H1 (cell line): Measurements from ENCODE around the gene SH3BP5. TPM values are rescaled to one million over a fixed set of nuclear protein-coding genes. Genes with fewer than 3 reads are reported as not detected.

Experiments used
- CTCF ChIA-PET: fragments of 300-600 bp; sonication (Branson Sonifier 250); formaldehyde crosslinking; loops from one replicate; lab custom pipeline; 2021; ENCODE audit not compliant: partially characterized antibody; lab: Charles Lee
- POLR2A ChIA-PET: fragments of 300-600 bp; sonication (Branson Sonifier 250); formaldehyde crosslinking; loops from one replicate; lab custom pipeline; 2021; ENCODE audit warnings: inconsistent platforms; ENCODE audit not compliant: partially characterized antibody; lab: Charles Lee
- DNase-seq, 2 experiments: peaks; one replicate each; pipeline versions ENCODE4 v3.0.0 to v3.0.0-alpha.2; 2010 to 2022; ENCODE audit warnings: low spot score in 2 of 2, low read depth in 1 of 2, mixed read lengths in 1 of 2
- FAIRE-seq: peaks from 2 replicates; lab custom pipeline; 2011; peaks lifted over from hg19 to GRCh38; lab: Jason Lieb, UNC
- H2AFZ ChIP-seq: 2 replicates; pipeline ENCODE4 v1.8.1; 2012; ENCODE audit warnings: low read length, inconsistent platforms
- H2AK5ac ChIP-seq: 2 replicates; pipeline ENCODE4 v1.6.1; 2013; ENCODE audit warnings: low read depth, low read length
- H2BK120ac ChIP-seq: replicated peaks from 2 replicates; pipeline ENCODE3; 2013; ENCODE audit warnings: low read depth, low read length, inconsistent platforms
- H2BK12ac ChIP-seq: 2 replicates; pipeline ENCODE4 v1.6.1; 2013; ENCODE audit warnings: low read depth, low read length
- H2BK15ac ChIP-seq: 2 replicates; pipeline ENCODE4 v1.6.1; 2013; ENCODE audit warnings: low read length
- H2BK20ac ChIP-seq: 2 replicates; pipeline ENCODE4 v1.6.1; 2013; ENCODE audit warnings: low read length
- H2BK5ac ChIP-seq: 2 replicates; pipeline ENCODE4 v1.6.1; 2013; ENCODE audit warnings: low read depth, low read length
- H3K14ac ChIP-seq: 2 replicates; pipeline ENCODE4 v1.6.1; 2013; ENCODE audit warnings: inconsistent platforms; ENCODE audit not compliant: insufficient read length
- H3K18ac ChIP-seq: 2 replicates; pipeline ENCODE4 v1.6.1; 2013; ENCODE audit warnings: low read length; ENCODE audit errors: extremely low read depth
- H3K23ac ChIP-seq: 2 replicates; pipeline ENCODE4 v1.6.1; 2013; ENCODE audit warnings: inconsistent platforms; ENCODE audit not compliant: insufficient read length
- H3K23me2 ChIP-seq: 2 replicates; pipeline ENCODE4 v1.6.1; 2013; ENCODE audit warnings: low read depth, low read length
- H3K27ac ChIP-seq: 2 replicates; pipeline ENCODE4 v1.6.1; 2011; ENCODE audit warnings: low read depth, low read length, inconsistent platforms
- H3K27me3 ChIP-seq, 4 experiments: replicated peaks in 1 of 4; 1 replicate in 1 of 4; 2 replicates in 3 of 4; pipeline versions ENCODE4 v1.6.1 to v1.8.1; 2011 to 2013; ENCODE audit warnings: low read length in 3 of 4, mild to moderate bottlenecking in 3 of 4, inconsistent platforms in 2 of 4, mixed read lengths in 2 of 4, moderate library complexity in 1 of 4; ENCODE audit not compliant: control insufficient read depth in 3 of 4, insufficient read depth in 3 of 4; ENCODE audit errors: extremely low read depth in 1 of 4
- H3K36me3 ChIP-seq, 4 experiments: 2 replicates each; pipeline versions ENCODE4 v1.6.1 to v1.8.1; 2011 to 2013; ENCODE audit warnings: mild to moderate bottlenecking in 4 of 4, low read length in 3 of 4, moderate library complexity in 2 of 4, control low read depth in 1 of 4, inconsistent platforms in 1 of 4; ENCODE audit not compliant: insufficient read depth in 4 of 4, control insufficient read depth in 2 of 4
- H3K4ac ChIP-seq: replicated peaks from 2 replicates; pipeline ENCODE3; 2013; ENCODE audit warnings: low read length, low read depth, mixed read lengths, inconsistent platforms; ENCODE audit not compliant: insufficient read length
- H3K4me1 ChIP-seq, 4 experiments: replicated peaks in 1 of 4; 1 replicate in 1 of 4; 2 replicates in 3 of 4; pipeline versions ENCODE4 v1.6.1 to v1.8.1; 2011 to 2013; ENCODE audit warnings: low read length in 3 of 4, inconsistent platforms in 2 of 4, mixed read lengths in 1 of 4; ENCODE audit not compliant: insufficient read depth in 4 of 4, control insufficient read depth in 3 of 4
- H3K4me2 ChIP-seq, 2 experiments: 2 replicates each; pipeline versions ENCODE4 v1.6.1 to v1.8.1; 2011 to 2013; ENCODE audit warnings: low read depth in 2 of 2, low read length in 2 of 2, control low read depth in 1 of 2, inconsistent platforms in 1 of 2, mild to moderate bottlenecking in 1 of 2; ENCODE audit not compliant: insufficient read depth in 1 of 2
- H3K4me3 ChIP-seq, 4 experiments: fragments of 200-600, 300-600 bp in 1 of 4; sonication (generic), shearing (Covaris generic), sonication (Bioruptor Twin) in 1 of 4; 2 replicates each; pipeline versions ENCODE4 v1.5.1 to v1.8.1; 2011 to 2016; ENCODE audit warnings: low read length in 4 of 4, low read depth in 3 of 4, control low read depth in 2 of 4, inconsistent platforms in 2 of 4, mild to moderate bottlenecking in 2 of 4, mixed read lengths in 1 of 4, moderate library complexity in 1 of 4; ENCODE audit not compliant: insufficient read depth in 2 of 4; ENCODE audit errors: extremely low read depth in 1 of 4
- H3K56ac ChIP-seq: replicated peaks from 2 replicates; pipeline ENCODE3; 2013; ENCODE audit warnings: low read depth, mild to moderate bottlenecking, mixed read lengths, low read length, inconsistent platforms; ENCODE audit not compliant: insufficient read length
- H3K79me1 ChIP-seq: 2 replicates; pipeline ENCODE4 v1.6.1; 2013; ENCODE audit warnings: low read depth, low read length, control low read depth
- H3K79me2 ChIP-seq, 2 experiments: 2 replicates each; pipeline versions ENCODE4 v1.6.1 to v1.8.1; 2012 to 2013; ENCODE audit warnings: low read length in 2 of 2, mild to moderate bottlenecking in 2 of 2, inconsistent platforms in 1 of 2; ENCODE audit not compliant: insufficient read depth in 2 of 2, control insufficient read depth in 1 of 2
- H3K9ac ChIP-seq, 4 experiments: replicated peaks in 1 of 4; 1 replicate in 1 of 4; 2 replicates in 3 of 4; pipeline versions ENCODE4 v1.6.1 to v1.8.1; 2011 to 2013; ENCODE audit warnings: low read depth in 3 of 4, low read length in 3 of 4, control low read depth in 2 of 4, mild to moderate bottlenecking in 2 of 4, moderate library complexity in 2 of 4, inconsistent platforms in 1 of 4; ENCODE audit errors: extremely low read depth in 1 of 4
- H3K9me3 ChIP-seq, 2 experiments: 2 replicates each; pipeline versions ENCODE4 v1.6.1 to v1.8.1; 2012 to 2013; ENCODE audit warnings: mild to moderate bottlenecking in 2 of 2, moderate library complexity in 2 of 2, control low read depth in 1 of 2, inconsistent platforms in 1 of 2, low read depth in 1 of 2, low read length in 1 of 2, mixed read lengths in 1 of 2; ENCODE audit not compliant: insufficient read depth in 2 of 2
- H4K20me1 ChIP-seq, 2 experiments: replicated peaks in 1 of 2; 2 replicates each; pipeline versions ENCODE3 to v1.8.1; 2011 to 2013; ENCODE audit warnings: inconsistent platforms in 2 of 2, low read length in 2 of 2, mild to moderate bottlenecking in 1 of 2; ENCODE audit not compliant: insufficient read depth in 2 of 2, control insufficient read depth in 1 of 2
- H4K5ac ChIP-seq: 2 replicates; pipeline ENCODE4 v1.6.1; 2013; ENCODE audit warnings: low read length, low read depth, mixed read lengths, inconsistent platforms; ENCODE audit not compliant: insufficient read length
- H4K8ac ChIP-seq: 2 replicates; pipeline ENCODE4 v1.8.0; 2013; ENCODE audit warnings: mild to moderate bottlenecking, moderate library complexity, low read length, inconsistent platforms; ENCODE audit not compliant: insufficient read depth; ENCODE audit errors: extremely low read depth
- H4K91ac ChIP-seq: replicated peaks from 2 replicates; pipeline ENCODE3; 2013; ENCODE audit warnings: low read length, mixed read lengths, inconsistent platforms; ENCODE audit not compliant: insufficient read length
- HDAC2 ChIP-seq, 2 experiments: fragments of 300-600 bp in 1 of 2; sonication (generic) in 1 of 2; IDR thresholded peaks; 2 replicates each; pipeline ENCODE4 v1.6.1; 2011 to 2012; ENCODE audit warnings: low read depth in 2 of 2, low read length in 2 of 2, mild to moderate bottlenecking in 2 of 2, moderate library complexity in 2 of 2, borderline replicate concordance in 1 of 2, inconsistent platforms in 1 of 2
- WGBS, 2 experiments: shearing (Covaris generic) in 1 of 2; methylation state at CpG; one replicate each; pipeline versions ENCODE4 v1.1.6 to v1.1.7; 2013 to 2015; ENCODE audit warnings: low lambda C conversion rate in 2 of 2, mixed read lengths in 2 of 2, inconsistent platforms in 1 of 2, low coverage in 1 of 2, missing lambda C conversion rate in 1 of 2; ENCODE audit not compliant: insufficient replicate concordance in 2 of 2, insufficient coverage in 1 of 2, insufficient read length in 1 of 2; ENCODE audit errors: extremely low coverage in 1 of 2, missing lambda C conversion rate in 1 of 2; 5-methylcytosine and 5-hydroxymethylcytosine counted together
- polyA plus RNA-seq, 7 experiments: library from polyadenylated mRNA; depleted of rRNA in 3 of 7; stranded (reverse) in 5 of 7; unstranded in 2 of 7; fragments of >200 nt in 5 of 7; fragments of 200-250 nt in 2 of 7; gene quantifications; 1 replicate in 5 of 7; 2 replicates in 1 of 7; 4 replicates in 1 of 7; pipeline versions ENCODE4 v1.2.1 to v1.2.3, GENCODE V29; 2011 to 2013; ENCODE audit warnings: missing spikeins in 2 of 7, mixed read lengths in 2 of 7
- total RNA-seq: library from RNA; stranded (reverse); fragmentation: NEBNext Ultra II Directional; extraction: Animal tissue kit (Norgen Biotek cat#: 25700); gene quantifications from 2 replicates; pipeline ENCODE4 v1.2.1, GENCODE V29; 2021

The SH3BP5 gene
- total and polyA plus RNA-seq, 2 of the 8 experiments (the other 6 are each of a cell fraction or from before 2014, with no cell fraction given), result 7.1 to 9.7 TPM

DNA sequence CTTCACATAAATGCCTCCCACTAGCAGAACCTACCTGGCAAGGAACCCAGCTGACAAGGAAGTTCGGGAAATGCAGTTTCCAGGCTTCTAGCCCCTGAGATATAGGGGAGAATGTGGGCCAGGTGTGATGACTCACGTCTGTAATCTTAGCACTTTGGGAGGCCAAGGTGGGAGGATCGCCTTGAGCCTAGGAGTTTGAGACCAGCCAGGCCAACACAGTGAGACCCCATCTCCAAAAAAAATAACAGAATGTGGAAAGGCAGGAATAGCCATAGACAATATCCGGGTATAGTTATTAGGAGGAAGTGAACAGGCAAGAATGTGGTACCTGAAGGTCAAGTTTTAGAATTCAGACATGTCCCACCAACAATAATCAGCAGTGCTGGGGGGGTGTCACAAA, 40.5 kb upstream of the SH3BP5 start:
- H3K23me2 ChIP-seq, result no peaks in the 10 kb centered on the region
- H3K4me2 ChIP-seq, result no peak overlapping the region
- H4K20me1 ChIP-seq, result no peaks in the 10 kb centered on the region
- no peak for TF ChIP-seq HDAC2 (IDR thresholded peaks at IDR 0.05; ENCODE audit: borderline replicate concordance in 1 of 2, low read depth in 2 of 2, low read length in 2 of 2)
- TF ChIP-seq, all 59 proteins: peak for 0
- H3K79me1 ChIP-seq, result no peaks in the 10 kb centered on the region
- no peaks in the 10 kb centered on the region for H3K36me3 ChIP-seq
- no peak overlapping the region for H3K23ac ChIP-seq
- H3K18ac ChIP-seq, result no peak overlapping the region
- H4K91ac ChIP-seq, result no peak overlapping the region
- H2BK12ac ChIP-seq, result no peak overlapping the region
- H2AK5ac ChIP-seq, result no peak overlapping the region
- H2BK20ac ChIP-seq, result no peak overlapping the region
- no peaks in the 10 kb centered on the region for H3K9me3 ChIP-seq
- H2AFZ ChIP-seq, result no peak overlapping the region
- H3K79me2 ChIP-seq, result no peaks in the 10 kb centered on the region
- no peak overlapping the region for H4K8ac ChIP-seq
- peaks cover 0 to 2% (median 0%) of the 10 kb centered on the region in 4 experiments; a peak in 3 of 7 replicates for H3K4me1 ChIP-seq
- ChIA-PET POLR2A (no interaction called here), CTCF (interaction anchor here (0.7 to 2.2 kb wide), 8 partner anchors 11 to 105 kb away, joined by 3 to 8 read pairs (median 4); no protein-coding TSS in a partner anchor)
- no peak overlapping the region for H3K14ac ChIP-seq
- H3K27me3 ChIP-seq, result no peaks in the 10 kb centered on the region
- no peak overlapping the region for H2BK5ac ChIP-seq
- no peak overlapping the region for H3K4me3 ChIP-seq
- H4K5ac ChIP-seq, result no peak overlapping the region
- H3K56ac ChIP-seq, result no peak overlapping the region
- 81% methylated on average over 4 of the region's 4 CpGs; no CpG with 5 or more reads in 1 of the 2 experiments for WGBS, 2 experiments
- no peak overlapping the region for H2BK15ac ChIP-seq
- no peak for FAIRE-seq
- H3K9ac ChIP-seq, result no peak overlapping the region
- no peak overlapping the region for H3K27ac ChIP-seq
- no peak overlapping the region for H3K4ac ChIP-seq
- H2BK120ac ChIP-seq, result no peak overlapping the region
- no peak for DNase-seq
